ENCODE results near the gene CCDC183.

- peak; percentile 45 for TF ChIP-seq CTCF (conservative IDR thresholded peaks at IDR 0.05; ENCODE audit: low read depth, low read length)
- TF ChIP-seq POLR2A (IDR thresholded peaks at IDR 0.05; ENCODE audit: low read depth, low read length), result no peak
- TF ChIP-seq CEBPB (IDR thresholded peaks at IDR 0.05; ENCODE audit: low read depth, low read length), result no peak
- peak; percentile 20; the same call in 1 of the 2 replicates for TF ChIP-seq RAD21 (IDR thresholded peaks at IDR 0.05; ENCODE audit: low read length)
- no peak for TF ChIP-seq ELK1 (IDR thresholded peaks at IDR 0.05; ENCODE audit: borderline replicate concordance, low read depth, low read length)
- TF ChIP-seq SMC3 (IDR thresholded peaks at IDR 0.05; ENCODE audit: low read depth, low read length), result no peak
- no peak for TF ChIP-seq RCOR1 (IDR thresholded peaks at IDR 0.05; ENCODE audit: insufficient replicate concordance, low read length)
- TF ChIP-seq USF2 (IDR thresholded peaks at IDR 0.05; ENCODE audit: low read depth, low read length), result no peak
- no peak for TF ChIP-seq CHD1 (IDR thresholded peaks at IDR 0.05; ENCODE audit: low read depth, low read length)
Observed at GRCh38 chr9:136769710-136770191, 26.4 kb upstream of the CCDC183 start.
